ENCODE results near the gene ARHGAP26. TPM values are rescaled to one million over a fixed set of nuclear protein-coding genes. Genes with fewer than 3 reads are reported as not detected.

ARHGAP26 gene
- total RNA-seq, 1 donor from 2014 or later: 20.1 TPM

GRCh38 chr5:143134269-143134668 is 364.1 kb downstream of the ARHGAP26 start:
- Mint-ChIP-seq H3K4me1 (ENCODE audit: low read depth, unreplicated experiment) (peaks cover 27% of the 10 kb centered on the region), H3K4me3 (ENCODE audit: unreplicated experiment) (no peak overlapping the region), H3K36me3 (ENCODE audit: unreplicated experiment) (no peaks in the 10 kb centered on the region), H3K27ac (ENCODE audit: unreplicated experiment) (no peak overlapping the region), H3K27me3 (ENCODE audit: unreplicated experiment) (no peaks in the 10 kb centered on the region), H3K9me3 (ENCODE audit: unreplicated experiment) (peaks cover 2% of the 10 kb centered on the region)
- TF ChIP-seq, protein P1, sequence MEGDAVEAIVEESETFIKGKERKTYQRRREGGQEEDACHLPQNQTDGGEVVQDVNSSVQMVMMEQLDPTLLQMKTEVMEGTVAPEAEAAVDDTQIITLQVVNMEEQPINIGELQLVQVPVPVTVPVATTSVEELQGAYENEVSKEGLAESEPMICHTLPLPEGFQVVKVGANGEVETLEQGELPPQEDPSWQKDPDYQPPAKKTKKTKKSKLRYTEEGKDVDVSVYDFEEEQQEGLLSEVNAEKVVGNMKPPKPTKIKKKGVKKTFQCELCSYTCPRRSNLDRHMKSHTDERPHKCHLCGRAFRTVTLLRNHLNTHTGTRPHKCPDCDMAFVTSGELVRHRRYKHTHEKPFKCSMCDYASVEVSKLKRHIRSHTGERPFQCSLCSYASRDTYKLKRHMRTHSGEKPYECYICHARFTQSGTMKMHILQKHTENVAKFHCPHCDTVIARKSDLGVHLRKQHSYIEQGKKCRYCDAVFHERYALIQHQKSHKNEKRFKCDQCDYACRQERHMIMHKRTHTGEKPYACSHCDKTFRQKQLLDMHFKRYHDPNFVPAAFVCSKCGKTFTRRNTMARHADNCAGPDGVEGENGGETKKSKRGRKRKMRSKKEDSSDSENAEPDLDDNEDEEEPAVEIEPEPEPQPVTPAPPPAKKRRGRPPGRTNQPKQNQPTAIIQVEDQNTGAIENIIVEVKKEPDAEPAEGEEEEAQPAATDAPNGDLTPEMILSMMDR (IDR thresholded peaks at IDR 0.05; ENCODE audit: partially characterized antibody, unreplicated experiment): no peak
- no peak for DNase-seq

- Mint-ChIP-seq H3K9me3 (ENCODE audit: unreplicated experiment) (peaks cover 2% of the 10 kb centered on the region), H3K27me3 (ENCODE audit: unreplicated experiment) (no peaks in the 10 kb centered on the region), H3K36me3 (ENCODE audit: unreplicated experiment) (no peaks in the 10 kb centered on the region), H3K4me3 (ENCODE audit: unreplicated experiment) (no peak overlapping the region), H3K4me1 (ENCODE audit: low read depth, unreplicated experiment) (peaks cover 30% of the 10 kb centered on the region), H3K27ac (ENCODE audit: unreplicated experiment) (no peak overlapping the region)
- DNase-seq: no peak
- TF ChIP-seq, protein P1 (IDR thresholded peaks at IDR 0.05; ENCODE audit: partially characterized antibody, unreplicated experiment): no peak
Observed at GRCh38 chr5:143134900-143135299, 364.7 kb downstream of the ARHGAP26 start.

GRCh38 chr5:143135832-143136551 is 365.8 kb downstream of the ARHGAP26 start:
- no peak overlapping the region for H3K4me3 Mint-ChIP-seq (ENCODE audit: unreplicated experiment)
- DNase-seq: no peak
- TF ChIP-seq, protein P1 (IDR thresholded peaks at IDR 0.05; ENCODE audit: partially characterized antibody, unreplicated experiment): no peak
- H3K27ac Mint-ChIP-seq (ENCODE audit: unreplicated experiment): peak overlapping the region; percentile 57
- peaks cover 27% of the 10 kb centered on the region for H3K4me1 Mint-ChIP-seq (ENCODE audit: low read depth, unreplicated experiment)
- no peaks in the 10 kb centered on the region for H3K27me3 Mint-ChIP-seq (ENCODE audit: unreplicated experiment)
- H3K9me3 Mint-ChIP-seq (ENCODE audit: unreplicated experiment): peaks cover 2% of the 10 kb centered on the region
- no peaks in the 10 kb centered on the region for H3K36me3 Mint-ChIP-seq (ENCODE audit: unreplicated experiment)

DNA sequence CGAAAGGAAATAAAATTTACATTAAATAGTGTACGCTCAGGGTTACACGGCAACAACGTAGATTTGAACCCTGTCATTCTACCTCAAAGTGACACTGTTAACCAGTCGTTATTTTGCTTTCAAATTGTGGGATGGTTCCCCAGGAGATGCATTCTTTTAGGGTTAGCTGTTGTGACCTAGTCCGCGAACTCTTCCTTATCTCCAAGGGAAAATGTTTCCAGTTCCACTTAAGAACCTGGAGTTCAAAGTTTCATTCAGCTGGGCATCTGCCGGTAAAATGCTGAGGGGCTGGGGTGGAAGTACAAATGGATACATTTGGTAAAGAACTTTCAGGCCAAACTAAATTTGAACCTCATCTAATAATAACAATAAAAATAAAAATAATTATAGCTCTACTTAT is 368.7 kb downstream of the ARHGAP26 start:
- no peak for DNase-seq
- Mint-ChIP-seq H3K36me3 (ENCODE audit: unreplicated experiment) (no peaks in the 10 kb centered on the region), H3K27me3 (ENCODE audit: unreplicated experiment) (no peaks in the 10 kb centered on the region), H3K4me1 (ENCODE audit: low read depth, unreplicated experiment) (peaks cover 14% of the 10 kb centered on the region), H3K4me3 (ENCODE audit: unreplicated experiment) (no peak overlapping the region), H3K9me3 (ENCODE audit: unreplicated experiment) (no peaks in the 10 kb centered on the region), H3K27ac (ENCODE audit: unreplicated experiment) (no peak overlapping the region)
- TF ChIP-seq, protein P1 (IDR thresholded peaks at IDR 0.05; ENCODE audit: partially characterized antibody, unreplicated experiment): no peak

DNA sequence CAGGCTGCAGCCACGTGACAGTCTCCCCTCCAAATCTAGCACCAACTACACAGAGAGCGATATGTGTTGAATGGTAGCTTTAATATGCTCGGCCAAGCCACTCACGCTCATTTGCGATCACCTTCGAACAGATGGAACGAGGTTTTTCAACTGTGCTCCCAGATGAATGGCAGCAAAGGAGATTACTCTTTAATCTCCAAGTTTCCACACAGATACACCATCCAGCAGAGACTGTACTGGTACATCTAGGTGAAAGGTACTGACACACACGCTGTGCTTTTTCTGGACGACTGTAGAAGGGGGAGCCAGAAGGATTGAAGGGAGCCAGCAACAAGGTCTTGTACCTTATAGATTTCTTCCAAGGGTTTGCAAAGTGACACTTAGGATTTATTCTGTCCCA is 369.4 kb downstream of the ARHGAP26 start:
- H3K27me3 Mint-ChIP-seq (ENCODE audit: unreplicated experiment): no peaks in the 10 kb centered on the region
- no peaks in the 10 kb centered on the region for H3K9me3 Mint-ChIP-seq (ENCODE audit: unreplicated experiment)
- peaks cover 9% of the 10 kb centered on the region for H3K4me1 Mint-ChIP-seq (ENCODE audit: low read depth, unreplicated experiment)
- no peak for DNase-seq
- no peaks in the 10 kb centered on the region for H3K36me3 Mint-ChIP-seq (ENCODE audit: unreplicated experiment)
- TF ChIP-seq, protein P1 (IDR thresholded peaks at IDR 0.05; ENCODE audit: partially characterized antibody, unreplicated experiment): no peak
- no peak overlapping the region for H3K27ac Mint-ChIP-seq (ENCODE audit: unreplicated experiment)
- no peak overlapping the region for H3K4me3 Mint-ChIP-seq (ENCODE audit: unreplicated experiment)

All from glutamatergic neuron (in vitro differentiated cells).